Measurements from ENCODE around the gene CREB3L2.

GRCh38 chr7:138030679-138031351, 28.9 kb upstream of the CREB3L2 start:
- TF ChIP-seq EZH2 (IDR thresholded peaks at IDR 0.05; ENCODE audit: low read length, missing control alignments) (no peak), CTCF (conservative IDR thresholded peaks at IDR 0.05 in 1 of 2, IDR thresholded peaks at IDR 0.05 in 1 of 2; ENCODE audit: low read depth in 1 of 2, low read length in 2 of 2) (no peak)

Measured in fibroblast of lung (primary cell).